Stimulated activated CD4-positive, alpha-beta T cell treated with anti-CD3 and anti-CD28 coated beads, Interleukin-12 subunit alpha, Interleukin-12 subunit beta, amount 100 ng/mL, for 24 hours (primary cell): ENCODE measurements around the gene PEAR1.

Experiments
- DNase-seq, 2 experiments: peaks; one replicate each; pipeline ENCODE4 v3.0.0-alpha.2; 2020; ENCODE audit warnings: low read depth in 2 of 2

Gene PEAR1

DNA sequence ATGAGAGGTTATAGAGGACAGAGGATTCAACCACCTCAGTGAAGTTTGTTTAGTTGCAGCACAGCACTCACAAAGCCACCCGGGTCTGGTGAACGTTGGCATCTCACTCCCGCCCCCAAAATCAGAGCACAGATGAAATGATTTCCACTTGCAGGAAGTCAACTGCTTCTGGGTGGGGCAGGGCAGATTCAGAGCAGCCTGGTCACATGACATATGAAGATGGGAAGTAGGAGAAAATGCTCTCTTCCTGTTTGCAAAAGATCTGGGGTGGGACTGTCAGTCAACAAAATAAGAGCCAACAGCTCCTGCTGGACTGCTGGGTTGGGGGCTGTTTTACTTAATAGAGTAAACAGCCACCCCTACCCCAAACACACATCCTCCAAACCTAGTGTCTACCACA lies 70.1 kb downstream of the PEAR1 start:
- DNase-seq, result peak; percentile 4 to 9

DNA sequence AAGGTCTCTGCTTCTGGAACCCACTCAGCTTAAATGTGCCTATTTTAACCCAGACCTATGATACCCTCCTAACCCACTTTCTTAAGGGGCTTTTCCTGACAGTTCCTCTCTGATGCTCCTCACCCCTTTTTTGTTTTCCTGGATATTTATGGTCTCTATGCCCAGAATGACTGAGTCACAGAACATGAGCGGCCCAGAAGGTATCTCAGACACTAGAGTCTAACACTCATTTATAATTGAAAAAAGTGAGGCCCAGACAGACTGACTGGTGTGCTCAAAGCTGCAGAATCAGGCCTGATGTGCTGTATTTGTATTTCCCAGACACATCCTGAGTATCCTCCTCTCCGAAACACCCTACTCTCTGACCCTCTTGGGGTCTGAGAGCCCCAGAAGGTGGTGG lies 70.9 kb downstream of the PEAR1 start:
- DNase-seq, result no peak
